Measurements from ENCODE around the gene UPK1A.

GRCh38 chr19:35692010-35692409 lies 25.7 kb downstream of the UPK1A start:
- TF ChIP-seq GATA3 (IDR thresholded peaks at IDR 0.05; ENCODE audit: low read depth, low read length): no peak
- no peak for TF ChIP-seq GATA2 (IDR thresholded peaks at IDR 0.05; ENCODE audit: low read depth, low read length)

All from SH-SY5Y (cell line).